ENCODE data around the gene RIGI. TPM values are rescaled to one million over a fixed set of nuclear protein-coding genes. Genes with fewer than 3 reads are reported as not detected.

RIGI gene
- total and polyA plus RNA-seq, 2 of the 13 experiments (the other 11 are each of a cell fraction or from before 2014, with no cell fraction given), result 3.0 to 8.2 TPM

GRCh38 chr9:32552172-32552872 lies 26.3 kb upstream of the RIGI start, which contains the start of the genes SMIM27 and TOPORS (continued):
- TF ChIP-seq KLF13 (CRISPR knock-in tag; IDR thresholded peaks at IDR 0.05) (no peak), TBL1XR1 (IDR thresholded peaks at IDR 0.05; ENCODE audit: borderline replicate concordance, low read length, partially characterized antibody) (no peak), ARNT2 (CRISPR knock-in tag; IDR thresholded peaks at IDR 0.05; ENCODE audit: low read depth) (peak; percentile 63; the same call in 1 of the 2 replicates), SKI (IDR thresholded peaks at IDR 0.05; ENCODE audit: partially characterized antibody) (no peak), POLR2AphosphoS2 (IDR thresholded peaks at IDR 0.05; ENCODE audit: low read depth, low read length) (no peak), CAMTA2 (CRISPR knock-in tag; IDR thresholded peaks at IDR 0.05; ENCODE audit: borderline replicate concordance) (peak; percentile 65; the same call in 1 of the 2 replicates), RAD21 (CRISPR knock-in tag; IDR thresholded peaks at IDR 0.05) (peak; percentile 42), ZNF709 (CRISPR knock-in tag; IDR thresholded peaks at IDR 0.05) (peak; percentile 38; the same call in 1 of the 2 replicates), PATZ1 (CRISPR knock-in tag; IDR thresholded peaks at IDR 0.05) (peak; percentile 96), SNAPC2 (CRISPR knock-in tag; IDR thresholded peaks at IDR 0.05) (no peak; the same call in 1 of the 2 replicates), RARA (CRISPR knock-in tag; IDR thresholded peaks at IDR 0.05) (no peak; the same call in 1 of the 2 replicates), ZNF567 (CRISPR knock-in tag; IDR thresholded peaks at IDR 0.05; ENCODE audit: borderline replicate concordance) (no peak), HNRNPUL1 (IDR thresholded peaks at IDR 0.05; ENCODE audit: low read depth, low read length) (no peak), DNMT3B (CRISPR knock-in tag; conservative IDR thresholded peaks at IDR 0.05) (no peak), BRD4 (CRISPR knock-in tag; IDR thresholded peaks at IDR 0.05) (no peak; the same call in 1 of the 2 replicates), FLYWCH1 (CRISPR knock-in tag; IDR thresholded peaks at IDR 0.05) (no peak), ZNF33B (CRISPR knock-in tag; IDR thresholded peaks at IDR 0.05) (0 out of 2 replicates have a peak, but pooled peaks have one; percentile 69), ZBTB21 (CRISPR knock-in tag; IDR thresholded peaks at IDR 0.05) (no peak), ZNF841 (CRISPR knock-in tag; IDR thresholded peaks at IDR 0.05; ENCODE audit: borderline replicate concordance) (no peak), NKX3-1 (CRISPR knock-in tag; IDR thresholded peaks at IDR 0.05) (no peak), ZNF263 (CRISPR knock-in tag; IDR thresholded peaks at IDR 0.05) (no peak), ZNF605 (CRISPR knock-in tag; IDR thresholded peaks at IDR 0.05) (peak; percentile 90), AHR (CRISPR knock-in tag; IDR thresholded peaks at IDR 0.05) (peak; percentile 91), FOXA1 (IDR thresholded peaks at IDR 0.05) (no peak), FOXA1 (CRISPR knock-in tag; IDR thresholded peaks at IDR 0.05) (no peak), SRSF9 (IDR thresholded peaks at IDR 0.05; ENCODE audit: borderline replicate concordance, insufficient read depth, low read depth, low read length, poor library complexity, severe bottlenecking) (no peak), LCORL (IDR thresholded peaks at IDR 0.05) (no peak), LCORL (CRISPR knock-in tag; IDR thresholded peaks at IDR 0.05) (no peak), BRCA1 (CRISPR knock-in tag; IDR thresholded peaks at IDR 0.05) (no peak), NBN (conservative IDR thresholded peaks at IDR 0.05) (no peak)

Measured in HepG2 (cell line).